ENCODE data around the gene MAN1A1.

DNA sequence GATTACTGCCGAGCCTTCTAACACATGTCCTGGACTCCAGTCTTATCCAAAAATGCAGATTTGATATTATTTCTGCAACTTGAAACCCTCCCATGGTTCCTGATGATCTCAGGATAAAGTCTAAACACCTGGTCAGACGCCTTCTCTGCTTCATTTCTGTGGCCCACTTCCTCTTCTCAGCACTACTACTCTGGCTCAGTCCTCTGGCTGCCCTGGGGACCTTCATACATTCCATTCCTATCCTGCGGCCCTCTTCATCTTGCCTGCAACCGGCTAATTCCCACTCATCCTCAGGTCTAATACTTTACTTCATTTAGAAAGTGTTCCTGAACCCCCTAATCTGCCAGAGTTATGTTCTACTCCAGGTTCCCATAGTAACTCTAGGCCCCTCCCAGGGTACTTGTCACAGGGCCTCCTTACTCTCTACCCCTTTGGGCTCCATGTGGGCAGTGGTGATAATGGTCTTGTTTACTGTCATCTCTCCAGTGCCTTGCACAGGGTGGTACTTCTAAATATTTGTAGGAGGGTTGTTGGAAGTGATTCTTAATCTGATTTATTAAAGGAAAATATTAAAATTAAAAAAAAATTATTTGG lies 18.9 kb downstream of the MAN1A1 start:
- TF ChIP-seq MAFK (IDR thresholded peaks at IDR 0.05; ENCODE audit: low read depth, low read length) (no peak), CTCF (conservative IDR thresholded peaks at IDR 0.05; ENCODE audit: low read depth, low read length) (no peak), CHD1 (IDR thresholded peaks at IDR 0.05; ENCODE audit: low read depth, low read length) (no peak), NFE2L2 (IDR thresholded peaks at IDR 0.05; ENCODE audit: low read depth, low read length) (no peak), MXI1 (IDR thresholded peaks at IDR 0.05; ENCODE audit: borderline replicate concordance, low read depth, low read length) (no peak), POLR2A (IDR thresholded peaks at IDR 0.05; ENCODE audit: low read depth, low read length) (no peak)
- TF ChIP-seq, protein P1, sequence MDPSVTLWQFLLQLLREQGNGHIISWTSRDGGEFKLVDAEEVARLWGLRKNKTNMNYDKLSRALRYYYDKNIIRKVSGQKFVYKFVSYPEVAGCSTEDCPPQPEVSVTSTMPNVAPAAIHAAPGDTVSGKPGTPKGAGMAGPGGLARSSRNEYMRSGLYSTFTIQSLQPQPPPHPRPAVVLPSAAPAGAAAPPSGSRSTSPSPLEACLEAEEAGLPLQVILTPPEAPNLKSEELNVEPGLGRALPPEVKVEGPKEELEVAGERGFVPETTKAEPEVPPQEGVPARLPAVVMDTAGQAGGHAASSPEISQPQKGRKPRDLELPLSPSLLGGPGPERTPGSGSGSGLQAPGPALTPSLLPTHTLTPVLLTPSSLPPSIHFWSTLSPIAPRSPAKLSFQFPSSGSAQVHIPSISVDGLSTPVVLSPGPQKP (IDR thresholded peaks at IDR 0.05; ENCODE audit: borderline replicate concordance, low read depth, low read length): no peak
- TF ChIP-seq, protein P2, sequence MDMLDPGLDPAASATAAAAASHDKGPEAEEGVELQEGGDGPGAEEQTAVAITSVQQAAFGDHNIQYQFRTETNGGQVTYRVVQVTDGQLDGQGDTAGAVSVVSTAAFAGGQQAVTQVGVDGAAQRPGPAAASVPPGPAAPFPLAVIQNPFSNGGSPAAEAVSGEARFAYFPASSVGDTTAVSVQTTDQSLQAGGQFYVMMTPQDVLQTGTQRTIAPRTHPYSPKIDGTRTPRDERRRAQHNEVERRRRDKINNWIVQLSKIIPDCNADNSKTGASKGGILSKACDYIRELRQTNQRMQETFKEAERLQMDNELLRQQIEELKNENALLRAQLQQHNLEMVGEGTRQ (IDR thresholded peaks at IDR 0.05; ENCODE audit: low read depth, low read length): no peak
